Dermis blood vessel endothelial cell (primary cell): ENCODE measurements around the gene PSMB3. TPM values are rescaled to one million over a fixed set of nuclear protein-coding genes. Genes with fewer than 3 reads are reported as not detected.
"Not testable (repeated sequence)": the region's sequence is repeated elsewhere in the genome, so short reads cannot be mapped to it uniquely, and the experiment has no call there.

Experiments
- DNase-seq: peaks from one replicate; pipeline ENCODE4 v3.0.0; 2010
- total RNA-seq: library from RNA; depleted of rRNA; stranded (reverse); fragments of >200 nt; gene quantifications from 2 replicates; pipeline ENCODE4 v1.2.3, GENCODE V29; 2014

Gene PSMB3
- total RNA-seq, 1 donor from 2014 or later = 348 TPM

- DNase-seq = peak; percentile 73
Measured at GRCh38 chr17:38749223-38750043, 3.1 kb upstream of the PSMB3 start.

- DNase-seq = no peak
Measured at GRCh38 chr17:38750044-38750311, 2.6 kb upstream of the PSMB3 start.

- peak; percentile 39 for DNase-seq
Measured at GRCh38 chr17:38750312-38751121, 2.0 kb upstream of the PSMB3 start.

DNA sequence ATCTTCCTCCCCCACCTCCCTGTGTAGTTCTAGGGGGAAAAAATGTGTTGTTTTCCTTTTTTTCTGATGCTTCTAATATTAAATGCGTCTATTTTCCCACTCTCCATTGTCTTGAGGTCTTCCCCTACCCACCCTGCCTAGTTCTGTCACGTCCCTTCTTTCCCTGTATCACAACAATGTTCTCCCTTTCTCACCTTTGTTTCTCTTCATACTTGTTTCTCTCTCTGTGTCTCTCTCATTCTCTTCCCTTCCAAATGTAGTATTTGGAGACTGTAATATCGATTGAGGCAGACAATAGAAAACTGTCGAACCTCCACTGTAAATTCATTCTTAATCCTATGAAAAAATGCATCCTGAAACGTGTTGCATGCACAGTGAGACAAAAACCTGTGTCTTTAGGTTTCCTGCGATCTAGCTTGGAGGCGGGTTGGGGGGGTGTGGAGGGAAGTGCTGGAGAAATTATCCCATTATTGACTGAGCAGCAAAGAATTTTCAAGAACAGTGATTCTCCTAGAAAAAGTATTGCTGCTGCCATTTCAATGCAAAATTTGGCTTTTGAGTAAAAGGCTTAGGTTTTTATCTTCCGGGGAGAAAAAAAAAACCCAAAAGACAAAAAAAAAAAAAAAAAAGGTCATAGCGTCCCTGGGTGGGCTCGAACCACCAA lies 1.3 kb upstream of the PSMB3 start:
- peak; percentile 49 for DNase-seq

- peak; percentile 90 for DNase-seq
Measured at GRCh38 chr17:38751808-38752307, 683 bp upstream of the PSMB3 start.

- no peak for DNase-seq
Measured at GRCh38 chr17:38753071-38753506, 548 bp downstream of the PSMB3 start.

DNA sequence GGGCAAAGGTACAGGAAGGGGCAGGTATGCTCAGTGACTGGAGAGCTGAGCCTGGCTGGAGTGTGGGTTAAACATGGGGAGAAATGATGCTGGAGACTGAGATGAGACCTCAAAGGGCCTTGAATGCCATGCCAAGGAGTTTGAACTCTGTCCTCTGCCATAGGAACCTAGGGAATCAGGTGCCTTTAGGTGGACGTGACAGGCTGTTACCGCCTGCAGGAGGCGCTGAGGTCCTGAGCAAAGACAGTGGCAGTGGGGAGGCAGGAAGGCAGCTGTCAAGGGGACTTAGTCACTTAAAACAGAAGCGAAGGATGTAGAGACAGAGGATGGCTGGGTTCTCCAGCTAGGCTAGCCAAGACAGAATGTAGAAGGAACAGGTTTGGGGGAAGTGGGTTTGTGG lies 9.1 kb downstream of the PSMB3 start:
- peak; percentile 76 for DNase-seq

- DNase-seq = no peak
Measured at GRCh38 chr17:38762231-38762630, 9.7 kb downstream of the PSMB3 start.

GRCh38 chr17:38766341-38766740 lies 13.8 kb downstream of the PSMB3 start:
- DNase-seq = no peak

GRCh38 chr17:38768417-38768816 lies 15.9 kb downstream of the PSMB3 start:
- no peak for DNase-seq

DNA sequence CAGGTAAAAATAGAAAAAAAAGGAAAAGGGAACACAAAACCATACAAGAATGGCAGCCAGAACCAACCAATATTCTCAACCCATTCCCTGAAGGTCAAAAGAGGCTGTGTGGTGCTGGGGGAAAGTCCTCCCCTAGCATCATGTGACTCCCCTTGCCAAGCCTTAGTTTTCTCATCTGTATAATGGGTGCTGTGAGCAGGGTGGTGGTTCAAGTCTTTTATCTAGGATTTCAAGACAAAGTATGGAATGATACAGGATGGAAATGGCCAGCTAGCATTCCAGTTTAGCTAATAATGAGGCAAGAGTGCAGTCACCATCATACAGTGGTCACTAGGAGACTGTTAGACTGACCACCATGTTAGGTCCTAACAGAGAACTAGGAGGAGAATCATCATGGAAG lies 20.7 kb downstream of the PSMB3 start:
- no peak for DNase-seq

DNA sequence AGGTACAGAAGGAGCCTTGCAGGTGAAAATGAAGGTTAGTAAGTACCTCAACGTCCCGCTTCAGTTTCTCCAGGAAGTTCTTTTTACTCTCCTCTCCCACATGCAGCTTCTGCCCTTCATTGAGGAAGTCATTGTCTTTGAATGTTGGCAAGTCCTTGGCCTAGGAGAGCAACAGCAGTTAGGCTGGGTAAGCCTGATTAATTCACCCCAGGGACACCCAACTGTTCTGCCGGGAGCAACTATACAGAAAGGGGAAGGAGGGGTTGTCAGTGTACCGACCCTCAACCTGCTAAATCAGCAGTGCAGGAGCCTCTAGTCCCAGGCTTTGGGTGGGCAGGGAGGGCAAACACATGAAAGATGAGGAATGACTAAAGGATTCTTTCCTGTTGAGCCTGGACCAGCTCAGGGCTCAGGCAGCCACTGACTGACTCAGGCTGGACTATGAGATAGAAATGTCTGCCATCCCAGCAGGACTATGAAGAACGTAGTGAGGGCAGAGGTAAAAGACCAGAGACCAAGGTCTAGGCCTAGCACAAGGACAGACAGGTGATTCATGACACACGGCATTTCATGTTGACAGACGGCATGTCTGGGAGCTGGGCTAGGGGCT lies 25.2 kb downstream of the PSMB3 start:
- no peak for DNase-seq

- no peak for DNase-seq
Measured at GRCh38 chr17:38779965-38780752, 27.6 kb downstream of the PSMB3 start.

GRCh38 chr17:38783227-38783626 lies 30.7 kb downstream of the PSMB3 start:
- no peak for DNase-seq

GRCh38 chr17:38786372-38786771 lies 33.8 kb downstream of the PSMB3 start:
- no peak for DNase-seq

DNA sequence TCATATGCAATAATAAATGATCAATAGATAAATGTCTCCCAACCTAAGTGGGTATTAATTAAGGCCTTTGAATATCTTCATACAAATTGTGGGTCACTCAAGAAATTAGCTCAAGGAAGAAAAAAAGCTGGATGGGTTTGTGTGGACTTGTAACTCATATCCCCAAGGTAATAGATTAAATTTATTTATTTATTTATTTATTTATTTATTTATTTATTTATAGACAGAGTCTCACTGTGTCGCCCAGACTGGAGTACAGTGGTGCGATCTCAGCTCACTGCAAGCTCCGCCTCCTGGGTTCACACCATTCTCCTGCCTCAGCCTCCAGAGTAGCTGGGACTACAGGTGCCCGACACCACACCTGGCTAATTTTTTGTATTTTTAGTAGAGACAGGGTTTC lies 35.5 kb downstream of the PSMB3 start:
- not testable (repeated sequence) for DNase-seq

- no peak for DNase-seq
Measured at GRCh38 chr17:38789185-38789584, 36.6 kb downstream of the PSMB3 start.

- peak; percentile 62 for DNase-seq
Measured at GRCh38 chr17:38790148-38790707, 37.7 kb downstream of the PSMB3 start.

DNA sequence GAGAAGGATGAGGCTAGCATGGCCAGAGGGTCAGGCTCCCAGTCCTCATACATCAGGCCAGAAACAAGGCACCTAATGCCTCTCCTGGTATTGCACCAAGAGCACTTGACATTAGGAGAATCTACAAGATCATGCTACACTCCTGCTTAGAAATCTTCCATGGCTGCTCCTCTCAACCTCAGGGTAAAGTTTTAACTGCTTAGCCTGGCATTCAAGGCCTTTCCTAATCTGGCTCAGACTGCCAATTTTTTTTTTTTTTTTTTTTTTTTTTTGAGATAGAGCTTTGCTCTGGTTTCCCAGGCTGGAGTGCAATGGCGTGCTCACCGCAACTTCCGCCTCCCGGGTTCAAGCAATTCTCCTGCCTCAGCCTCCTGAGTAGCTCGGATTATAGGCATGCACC lies 38.6 kb downstream of the PSMB3 start:
- no peak for DNase-seq

- DNase-seq = no peak
Measured at GRCh38 chr17:38794221-38794620, 41.7 kb downstream of the PSMB3 start.

DNA sequence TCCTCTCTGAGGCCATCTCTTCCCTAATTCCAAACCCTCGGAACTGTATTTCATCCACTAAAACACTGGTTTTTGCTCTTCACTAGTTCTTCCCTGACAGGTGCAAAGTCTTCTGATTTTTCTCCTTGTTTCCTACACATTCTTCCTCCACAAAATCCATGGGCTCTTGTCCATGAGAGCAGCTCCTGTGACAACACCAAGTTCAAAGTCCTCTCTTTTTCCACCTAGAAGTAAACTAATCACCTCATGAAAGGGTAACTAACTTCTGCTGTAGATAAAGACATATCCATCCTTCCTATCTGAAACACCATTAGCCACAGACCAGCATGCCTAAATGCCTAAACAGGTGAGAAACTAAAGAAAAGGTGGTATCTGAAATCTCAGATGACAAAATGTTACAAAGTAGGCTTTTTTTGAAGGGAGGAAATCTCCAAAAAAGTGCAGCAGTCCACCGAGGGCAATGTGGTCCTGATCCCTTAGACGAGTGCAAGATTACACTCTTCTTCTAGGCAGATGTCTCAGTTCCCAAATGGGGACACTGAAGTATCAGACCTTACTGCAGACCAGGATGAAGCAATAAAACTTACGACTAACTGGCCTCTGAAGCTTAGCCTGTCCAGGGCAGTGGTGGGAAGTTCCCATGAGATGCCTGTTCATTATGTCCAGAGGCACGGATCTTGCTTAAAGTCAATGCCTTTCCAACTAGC lies 44.1 kb downstream of the PSMB3 start:
- DNase-seq = no peak
